NT2/D1 (cell line): ENCODE results near the gene TBXAS1.

Experiments used
- SUZ12 ChIP-seq: IDR thresholded peaks from 2 replicates; pipeline ENCODE4 v1.6.1; 2011; ENCODE audit not compliant: insufficient read length, insufficient read depth; ENCODE audit errors: extremely low read depth
- YY1 ChIP-seq: IDR thresholded peaks from 2 replicates; pipeline ENCODE4 v1.6.1; 2011; ENCODE audit not compliant: insufficient read length, insufficient read depth

DNA sequence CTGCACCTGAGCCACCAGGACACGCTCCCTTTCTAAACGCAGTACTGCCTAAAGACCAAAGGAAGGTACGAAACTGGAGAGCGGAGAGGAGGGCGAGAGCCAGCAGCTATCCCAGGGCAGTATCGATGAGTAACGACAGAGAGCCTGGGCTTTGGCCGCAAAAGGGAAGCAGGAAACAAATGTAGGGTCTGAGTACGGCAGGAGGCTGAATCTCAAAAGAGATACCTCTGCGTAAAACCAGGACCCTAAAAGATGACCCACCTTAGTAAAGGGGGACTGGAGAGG is 213.3 kb downstream of the TBXAS1 start:
- TF ChIP-seq SUZ12 (no peak), YY1 (no peak)
